Esophagus squamous epithelium (tissue), 5 donors: ENCODE results near the gene MGAT4B. TPM values are rescaled to one million over a fixed set of nuclear protein-coding genes. Genes with fewer than 3 reads are reported as not detected.

Source experiments
- DNase-seq: peaks from one replicate; lab custom pipeline; 2025; lab: John Stamatoyannopoulos, UW
- H3K27ac ChIP-seq, 4 donors: fragments of 200-600 bp; sonication (generic); one replicate each; pipeline ENCODE4 v1.5.1; 2016 to 2019; ENCODE audit warnings: mild to moderate bottlenecking in 1 of 4
- H3K27me3 ChIP-seq, 4 donors: fragments of 200-600 bp; sonication (generic); 1 replicate in 3 of 4; 2 replicates in 1 of 4; pipeline versions ENCODE4 v1.5.1 to v1.6.0; 2017 to 2021; ENCODE audit warnings: antibody characterized with exemption in 1 of 4
- H3K36me3 ChIP-seq, 3 donors: fragments of 200-600 bp; sonication (generic); one replicate each; pipeline ENCODE4 v1.5.1; 2016 to 2019
- H3K4me1 ChIP-seq, 3 donors: fragments of 200-600 bp; sonication (generic); one replicate each; pipeline ENCODE4 v1.5.1; 2017 to 2019
- H3K4me3 ChIP-seq, 4 donors: fragments of 200-600 bp; sonication (generic); 1 replicate in 3 of 4; 2 replicates in 1 of 4; pipeline ENCODE4 v1.5.1; 2016 to 2019; ENCODE audit warnings: mild to moderate bottlenecking in 2 of 4, moderate library complexity in 1 of 4
- H3K9me3 ChIP-seq, 3 donors: fragments of 200-600 bp; sonication (generic); one replicate each; pipeline ENCODE4 v1.5.1; 2016 to 2019
- CTCF ChIP-seq, 6 experiments: fragments of 450-650 bp in 4 of 6; fragments of 200-600 bp in 2 of 6; sonication (generic) in 2 of 6; IDR thresholded peaks; one replicate each; pipeline ENCODE4 v1.5.1; 2016 to 2019; ENCODE audit warnings: antibody characterized with exemption in 6 of 6, mild to moderate bottlenecking in 4 of 6, moderate library complexity in 4 of 6
- POLR2A ChIP-seq, 4 donors: fragments of 450-650 bp; IDR thresholded peaks; one replicate each; pipeline ENCODE4 v1.6.1; 2017; ENCODE audit warnings: antibody characterized with exemption in 4 of 4, mild to moderate bottlenecking in 4 of 4, moderate library complexity in 3 of 4
- WGBS, 2 donors: methylation state at CpG; one replicate each; pipeline ENCODE4 v1.1.5; 2018; 5-methylcytosine and 5-hydroxymethylcytosine counted together
- intact Hi-C: fragments of 100-400 bp; cut with DNase I; formaldehyde crosslinking; loops from one replicate; pipeline ENCODE4 v1.15.0; 2022
- total RNA-seq, 4 donors: library from RNA; depleted of rRNA; stranded (reverse); fragments of >200 nt; gene quantifications; one replicate each; pipeline ENCODE4 v1.1.0, GENCODE V29; 2016
- donor health status: DM: yes; HTN: yes; CAD: no.

The MGAT4B gene
- total RNA-seq, 4 donors from 2014 or later, result 68.5 to 119 (median 87.7) TPM

GRCh38 chr5:179820483-179821297 is 14.0 kb upstream of the MGAT4B start, which contains the start of gene SQSTM1:
SQSTM1 (plus strand) TSS chr5:179820905; CDS start chr5:179820937, 32 bp downstream.
- TF ChIP-seq CTCF (IDR thresholded peaks at IDR 0.05) (peak in 2 of 6 experiments; percentile 20 to 54), POLR2A (IDR thresholded peaks at IDR 0.05) (peak in 3 of 4 donors; percentile 49 to 100 (median 99))
- no CpG with 5 or more reads among the region's 81 CpGs for WGBS, 2 donors
- H3K27ac ChIP-seq, result peak within 1 kb of the TSS; percentile 98 to 100 (median 100)
- peak within 1 kb of the TSS; percentile 76 to 100 (median 94) for H3K4me3 ChIP-seq
- intact Hi-C loops, result no loop called here
- DNase-seq, result no peak
- H3K4me1 ChIP-seq, result peaks cover 60 to 87% (median 60%) of the 10 kb centered on the region in 3 donors
- H3K36me3 ChIP-seq, result peaks cover 22 to 35% (median 22%) of the 10 kb centered on the region in 3 donors
- no peaks in the 10 kb centered on the region for H3K27me3 ChIP-seq
- no peaks in the 10 kb centered on the region for H3K9me3 ChIP-seq

GRCh38 chr5:179820127-179820482 is 13.4 kb upstream of the MGAT4B start:
- WGBS, 2 donors, result 18 to 44% methylated on average over 3 to 10 of the region's 12 CpGs
- no peak for DNase-seq
- Histone ChIP-seq H3K4me1 (peaks cover 60 to 81% (median 60%) of the 10 kb centered on the region in 3 donors), H3K9me3 (no peaks in the 10 kb centered on the region), H3K4me3 (peak overlapping the region; percentile 76 to 100 (median 94)), H3K27me3 (no peaks in the 10 kb centered on the region), H3K27ac (peak overlapping the region; percentile 98 to 100 (median 100)), H3K36me3 (peaks cover 16 to 29% (median 16%) of the 10 kb centered on the region in 3 donors)
- TF ChIP-seq CTCF (IDR thresholded peaks at IDR 0.05) (no peak), POLR2A (IDR thresholded peaks at IDR 0.05) (no peak)
- intact Hi-C loops, result no loop called here

- peaks cover 59 to 75% (median 59%) of the 10 kb centered on the region in 3 donors for H3K4me1 ChIP-seq
- intact Hi-C loops, result no loop called here
- peaks cover 10 to 23% (median 12%) of the 10 kb centered on the region in 3 donors for H3K36me3 ChIP-seq
- WGBS, 2 donors, result 25% methylated on average over 14 of the region's 26 CpGs; no CpG with 5 or more reads in 1 of the 2 donors
- DNase-seq, result no peak
- peak overlapping the region; percentile 76 to 100 (median 94) for H3K4me3 ChIP-seq
- TF ChIP-seq CTCF (IDR thresholded peaks at IDR 0.05) (no peak), POLR2A (IDR thresholded peaks at IDR 0.05) (no peak)
- H3K9me3 ChIP-seq, result no peaks in the 10 kb centered on the region
- H3K27ac ChIP-seq, result peak overlapping the region; percentile 98 to 100 (median 100)
- no peaks in the 10 kb centered on the region for H3K27me3 ChIP-seq
Measured at GRCh38 chr5:179819296-179820126, 12.8 kb upstream of the MGAT4B start.

- TF ChIP-seq POLR2A (IDR thresholded peaks at IDR 0.05), result peak in 2 of 4 donors; percentile 12 to 67
- no peak for TF ChIP-seq CTCF (IDR thresholded peaks at IDR 0.05)
- H3K4me1 ChIP-seq, result peaks cover 52 to 68% (median 53%) of the 10 kb centered on the region in 3 donors
- peak overlapping the region; percentile 98 to 100 (median 100) for H3K27ac ChIP-seq
- H3K9me3 ChIP-seq, result no peaks in the 10 kb centered on the region
- DNase-seq, result peak; percentile 82
- H3K4me3 ChIP-seq, result peak overlapping the region; percentile 14 to 100 (median 86)
- H3K36me3 ChIP-seq, result peaks cover 3 to 16% (median 5%) of the 10 kb centered on the region in 3 donors
- intact Hi-C loops, result no loop called here
- 2% methylated on average over 8 of the region's 35 CpGs; no CpG with 5 or more reads in 1 of the 2 donors for WGBS, 2 donors
- no peaks in the 10 kb centered on the region for H3K27me3 ChIP-seq
Measured at GRCh38 chr5:179818746-179819295, 12.2 kb upstream of the MGAT4B start.
